T-helper 2 cell treated with Interferon-gamma antibody and Interleukin-4, amounts not matched to agents 5 μg/mL and 100 μg/mL, for 36 hours (primary cell): Measurements from ENCODE around the gene SUSD6.
"Not testable (repeated sequence)": the region's sequence is repeated elsewhere in the genome, so short reads cannot be mapped to it uniquely, and the experiment has no call there.

Experiments used
- DNase-seq: peaks from one replicate; pipeline ENCODE4 v3.0.0; 2021; ENCODE audit warnings: low spot score
- H3K27ac Mint-ChIP-seq: one replicate; pipeline ENCODE4 v1.8.0; 2021; ENCODE audit warnings: mild to moderate bottlenecking, mixed read lengths
- H3K27me3 Mint-ChIP-seq: one replicate; pipeline ENCODE4 v1.8.0; 2021; ENCODE audit warnings: low read depth, mixed read lengths
- H3K36me3 Mint-ChIP-seq: one replicate; pipeline ENCODE4 v1.8.0; 2021; ENCODE audit warnings: low read depth, mixed read lengths
- H3K4me1 Mint-ChIP-seq: one replicate; pipeline ENCODE4 v1.8.0; 2021; ENCODE audit warnings: low read depth, mixed read lengths
- H3K4me3 Mint-ChIP-seq: one replicate; pipeline ENCODE4 v1.8.0; 2022; ENCODE audit warnings: mild to moderate bottlenecking, moderate library complexity, mixed read lengths
- H3K9me3 Mint-ChIP-seq: one replicate; pipeline ENCODE4 v1.8.0; 2021; ENCODE audit warnings: mixed read lengths

The SUSD6 gene

DNA sequence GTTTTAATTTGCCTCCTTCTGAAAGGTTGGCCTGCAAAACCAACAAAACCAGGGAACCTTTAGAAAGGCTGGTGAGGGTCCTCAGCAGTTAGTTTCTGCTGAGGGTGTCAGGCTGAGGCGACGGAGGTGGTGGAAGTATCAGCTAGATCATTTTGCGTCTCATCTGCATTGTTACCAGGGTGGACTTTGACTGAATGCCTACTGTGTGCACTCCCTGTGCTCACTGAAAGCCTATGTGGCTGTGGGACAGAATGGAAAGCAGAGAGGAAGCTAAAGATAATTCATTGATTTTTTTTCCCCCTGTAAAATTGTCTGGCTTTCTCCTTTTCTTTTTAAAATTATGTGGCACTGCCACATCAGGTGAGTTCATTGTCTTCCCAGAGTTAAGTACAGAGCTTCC lies 87.2 kb downstream of the SUSD6 start:
- Mint-ChIP-seq H3K4me1 (peaks cover 80% of the 10 kb centered on the region), H3K4me3 (no peak overlapping the region), H3K9me3 (no peaks in the 10 kb centered on the region), H3K27me3 (no peaks in the 10 kb centered on the region), H3K36me3 (peaks cover 12% of the 10 kb centered on the region), H3K27ac (no peak overlapping the region)
- DNase-seq = no peak

DNA sequence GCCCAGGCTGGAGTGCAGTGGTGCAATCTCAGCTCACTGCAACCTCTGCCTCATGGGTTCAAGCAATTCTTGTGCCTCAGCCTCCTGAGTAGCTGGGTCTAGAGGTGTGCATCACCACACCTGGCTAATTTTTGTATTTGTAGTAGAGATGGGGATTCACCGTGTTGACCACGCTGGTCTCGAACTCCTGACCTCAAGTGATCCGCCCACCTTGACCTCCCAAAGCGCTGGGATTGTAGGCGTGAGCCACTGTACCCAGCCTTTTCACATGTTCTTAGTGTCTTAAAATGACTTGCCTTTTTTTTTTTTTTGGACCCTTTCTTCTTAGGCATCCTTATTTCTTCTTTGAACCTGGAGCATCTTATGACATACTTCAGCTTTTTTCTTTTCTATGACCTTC lies 87.8 kb downstream of the SUSD6 start:
- H3K4me3 Mint-ChIP-seq, DNase-seq, H3K9me3 Mint-ChIP-seq, H3K27me3 Mint-ChIP-seq: not testable (repeated sequence)
- Mint-ChIP-seq H3K27ac (peak overlapping the region; percentile 20), H3K36me3 (peaks cover 14% of the 10 kb centered on the region), H3K4me1 (peaks cover 76% of the 10 kb centered on the region)

DNA sequence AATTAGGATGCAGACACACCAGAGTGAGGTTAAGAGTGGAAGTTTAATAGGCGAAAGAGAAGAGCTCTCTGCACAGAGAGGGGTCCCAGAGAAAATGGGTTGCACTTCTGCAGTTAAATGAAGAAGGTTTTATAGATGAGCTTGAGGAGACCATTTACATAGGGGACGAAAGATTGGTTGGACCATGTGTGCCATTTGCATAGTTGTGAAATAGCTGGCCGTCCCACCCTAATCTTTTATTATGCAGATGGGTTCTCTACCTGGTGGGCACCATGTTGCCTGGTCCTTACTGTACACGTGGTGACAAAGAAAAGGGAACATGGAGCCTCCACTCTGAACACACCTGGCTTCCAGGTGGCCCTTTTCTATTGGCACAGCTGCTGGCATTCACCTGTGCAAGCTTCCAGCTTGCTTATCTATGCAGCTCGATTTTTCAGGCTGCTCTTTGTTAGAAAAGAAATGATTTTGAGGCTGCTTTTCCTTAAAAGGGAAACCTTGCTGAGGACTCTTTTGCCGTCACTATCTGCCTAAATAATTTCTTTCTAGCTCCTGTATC lies 88.4 kb downstream of the SUSD6 start:
- Mint-ChIP-seq H3K36me3 (peaks cover 14% of the 10 kb centered on the region), H3K27ac (no peak overlapping the region), H3K4me3 (no peak overlapping the region), H3K27me3 (no peaks in the 10 kb centered on the region), H3K4me1 (peaks cover 74% of the 10 kb centered on the region), H3K9me3 (no peaks in the 10 kb centered on the region)
- DNase-seq = no peak

DNA sequence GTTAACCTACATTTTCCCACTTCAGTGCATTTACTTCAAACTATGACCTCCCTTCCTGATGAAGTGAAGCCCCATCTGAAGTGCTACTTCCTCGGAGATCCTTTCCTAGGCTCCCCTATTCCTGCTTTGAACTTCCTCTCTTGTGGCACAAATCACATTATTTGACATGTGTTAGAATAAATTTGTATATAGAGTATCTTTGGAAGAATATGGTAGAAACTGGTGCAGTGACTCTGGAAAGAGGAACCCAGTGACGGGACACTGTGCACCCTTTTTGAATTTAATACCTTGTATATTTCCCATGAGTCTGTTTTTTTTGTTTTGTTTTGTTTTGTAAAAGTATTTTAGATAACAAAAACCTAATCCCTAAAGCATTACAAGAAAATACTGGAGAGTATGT lies 89.2 kb downstream of the SUSD6 start:
- no peak overlapping the region for H3K27ac Mint-ChIP-seq
- H3K36me3 Mint-ChIP-seq = peaks cover 19% of the 10 kb centered on the region
- H3K4me1 Mint-ChIP-seq = peaks cover 72% of the 10 kb centered on the region
- no peaks in the 10 kb centered on the region for H3K27me3 Mint-ChIP-seq
- no peak for DNase-seq
- no peak overlapping the region for H3K4me3 Mint-ChIP-seq
- H3K9me3 Mint-ChIP-seq = no peaks in the 10 kb centered on the region

DNA sequence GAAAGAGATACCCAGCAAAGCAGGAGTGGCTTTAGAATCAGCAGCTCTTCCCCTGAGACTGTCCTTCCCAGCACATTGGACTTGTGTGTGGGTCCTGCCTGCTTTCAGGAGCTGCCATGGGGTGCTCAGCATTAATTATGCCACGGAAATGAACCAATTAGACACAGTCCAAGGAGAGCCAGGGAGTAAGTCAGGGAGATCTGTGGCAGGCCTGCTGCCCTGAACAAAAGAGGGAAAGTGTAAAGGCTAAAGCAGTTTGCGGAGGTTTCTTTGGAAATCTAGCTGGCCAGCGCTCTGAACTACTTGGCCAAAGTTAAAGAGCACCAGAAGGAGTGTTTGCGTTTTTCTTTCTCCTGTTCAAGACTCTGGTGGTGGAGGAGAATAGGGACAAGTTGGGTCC lies 89.9 kb downstream of the SUSD6 start:
- H3K4me3 Mint-ChIP-seq = no peak overlapping the region
- H3K9me3 Mint-ChIP-seq = no peaks in the 10 kb centered on the region
- peaks cover 72% of the 10 kb centered on the region for H3K4me1 Mint-ChIP-seq
- peak overlapping the region; percentile 42 for H3K27ac Mint-ChIP-seq
- DNase-seq = no peak
- no peaks in the 10 kb centered on the region for H3K27me3 Mint-ChIP-seq
- H3K36me3 Mint-ChIP-seq = peaks cover 24% of the 10 kb centered on the region

DNA sequence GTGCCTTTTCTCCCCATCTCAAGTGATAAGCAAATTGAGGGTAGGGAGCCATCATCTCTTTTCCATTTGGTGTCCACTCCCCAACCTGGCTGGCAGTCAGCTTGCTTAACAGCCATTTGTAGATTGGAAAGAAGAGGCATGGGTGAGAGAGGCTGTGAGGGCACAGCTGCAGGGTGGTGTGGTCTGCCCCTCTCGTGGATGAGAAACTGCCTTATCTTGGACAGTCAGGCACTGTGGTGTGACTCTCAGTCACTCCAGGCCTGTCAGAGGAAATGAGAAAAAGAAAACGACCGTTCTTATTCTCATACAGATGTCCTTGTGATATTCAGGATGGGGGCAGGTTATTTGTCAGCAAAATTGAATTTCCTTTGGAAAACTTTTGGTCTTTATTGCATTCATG lies 90.5 kb downstream of the SUSD6 start:
- no peaks in the 10 kb centered on the region for H3K9me3 Mint-ChIP-seq
- peak overlapping the region; percentile 29 for H3K27ac Mint-ChIP-seq
- no peak for DNase-seq
- H3K4me1 Mint-ChIP-seq = peaks cover 67% of the 10 kb centered on the region
- H3K36me3 Mint-ChIP-seq = peaks cover 27% of the 10 kb centered on the region
- no peak overlapping the region for H3K4me3 Mint-ChIP-seq
- no peaks in the 10 kb centered on the region for H3K27me3 Mint-ChIP-seq

DNA sequence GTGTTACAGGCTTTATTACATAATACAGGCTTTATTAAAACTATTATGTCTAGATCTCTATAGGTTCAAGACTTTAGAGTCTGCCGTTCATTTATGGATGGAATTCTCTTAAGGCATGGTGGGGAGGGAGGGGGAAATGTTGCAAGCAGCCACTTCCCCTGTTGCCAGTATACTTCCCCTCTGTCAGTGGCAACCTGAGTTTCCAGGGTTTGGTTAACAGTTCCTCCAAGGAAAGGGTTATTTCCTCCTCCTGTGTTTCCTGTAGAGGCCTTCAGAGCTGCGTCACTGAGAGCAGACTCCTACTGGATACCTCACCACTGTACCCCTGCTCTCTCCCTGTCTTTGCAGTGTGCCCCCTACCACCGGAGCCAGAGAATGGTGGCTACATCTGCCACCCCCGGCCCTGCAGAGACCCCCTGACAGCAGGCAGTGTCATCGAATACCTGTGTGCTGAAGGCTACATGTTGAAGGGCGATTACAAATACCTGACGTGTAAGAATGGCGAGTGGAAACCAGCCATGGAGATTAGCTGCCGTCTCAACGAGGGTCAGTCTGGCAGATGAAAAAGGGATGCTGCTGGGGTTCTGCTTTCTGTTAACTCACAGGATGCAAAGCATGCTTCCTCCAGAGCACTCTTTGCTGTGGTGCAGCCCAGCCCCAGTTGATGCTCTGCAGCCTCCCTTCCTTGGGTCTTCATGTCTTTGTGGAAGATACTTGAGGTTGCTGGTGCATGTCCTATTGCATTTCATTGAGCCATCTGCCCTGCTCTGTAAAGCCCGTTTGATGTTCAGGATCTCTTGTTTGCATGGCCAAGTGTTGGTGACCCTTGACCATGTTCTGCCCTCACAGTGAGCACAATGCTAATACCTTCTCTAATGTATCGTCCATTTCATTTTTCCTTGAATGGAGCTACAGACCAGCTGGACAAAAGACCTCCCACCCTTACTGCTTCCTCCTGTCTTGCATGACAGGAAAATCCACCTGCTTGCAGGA lies 91.9 kb downstream of the SUSD6 start:
- DNase-seq = no peak
- Mint-ChIP-seq H3K27me3 (no peaks in the 10 kb centered on the region), H3K9me3 (no peaks in the 10 kb centered on the region), H3K36me3 (peaks cover 35% of the 10 kb centered on the region), H3K27ac (peak overlapping the region; percentile 32), H3K4me3 (peak overlapping the region; percentile 24), H3K4me1 (peaks cover 63% of the 10 kb centered on the region)

DNA sequence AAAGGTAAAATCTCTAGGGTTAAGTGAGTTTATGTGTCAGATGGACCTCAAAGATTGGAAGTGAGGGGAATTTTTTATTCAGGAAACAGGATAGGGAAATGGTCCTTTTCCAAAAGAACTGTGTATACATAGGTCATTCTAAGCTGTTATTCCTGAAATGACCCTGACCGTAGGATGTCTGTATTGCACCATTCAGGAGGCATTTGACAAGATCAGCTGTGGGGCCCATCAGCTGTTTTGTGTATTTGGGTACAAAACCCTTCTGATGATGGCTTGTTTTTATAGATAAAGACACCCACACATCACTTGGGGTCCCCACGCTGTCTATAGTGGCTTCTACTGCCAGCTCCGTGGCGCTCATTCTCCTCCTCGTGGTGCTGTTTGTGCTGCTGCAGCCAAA lies 92.9 kb downstream of the SUSD6 start:
- Mint-ChIP-seq H3K4me1 (peaks cover 60% of the 10 kb centered on the region), H3K36me3 (peaks cover 43% of the 10 kb centered on the region), H3K9me3 (no peaks in the 10 kb centered on the region)

DNA sequence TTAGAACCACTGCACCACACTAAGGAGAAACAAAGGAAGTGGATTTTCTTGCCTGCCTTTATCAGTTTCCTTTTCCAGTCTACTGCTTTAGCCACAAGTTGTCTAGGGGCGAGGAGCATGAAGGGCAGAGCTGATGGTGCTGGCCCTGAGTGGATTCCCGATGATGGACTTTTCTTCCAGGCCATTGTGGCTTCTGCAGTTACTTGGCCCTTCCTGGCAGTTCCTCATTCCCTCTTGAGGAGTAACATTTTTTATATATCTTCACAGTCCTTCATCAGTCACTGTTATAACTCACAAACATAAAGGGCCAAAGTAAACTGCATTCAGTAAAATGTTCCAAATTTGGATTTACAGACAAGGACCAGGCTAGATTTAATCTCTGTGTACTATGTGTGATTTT lies 94.3 kb downstream of the SUSD6 start:
- Mint-ChIP-seq H3K27ac (no peak overlapping the region), H3K36me3 (peaks cover 54% of the 10 kb centered on the region), H3K4me1 (peaks cover 56% of the 10 kb centered on the region), H3K27me3 (no peaks in the 10 kb centered on the region), H3K4me3 (no peak overlapping the region), H3K9me3 (no peaks in the 10 kb centered on the region)
- DNase-seq = no peak

More for the DNA sequence above, 92.9 kb downstream of the SUSD6 start:
- Mint-ChIP-seq H3K4me3 (no peak overlapping the region), H3K27ac (peak overlapping the region; percentile 1), H3K27me3 (no peaks in the 10 kb centered on the region)
- no peak for DNase-seq

DNA sequence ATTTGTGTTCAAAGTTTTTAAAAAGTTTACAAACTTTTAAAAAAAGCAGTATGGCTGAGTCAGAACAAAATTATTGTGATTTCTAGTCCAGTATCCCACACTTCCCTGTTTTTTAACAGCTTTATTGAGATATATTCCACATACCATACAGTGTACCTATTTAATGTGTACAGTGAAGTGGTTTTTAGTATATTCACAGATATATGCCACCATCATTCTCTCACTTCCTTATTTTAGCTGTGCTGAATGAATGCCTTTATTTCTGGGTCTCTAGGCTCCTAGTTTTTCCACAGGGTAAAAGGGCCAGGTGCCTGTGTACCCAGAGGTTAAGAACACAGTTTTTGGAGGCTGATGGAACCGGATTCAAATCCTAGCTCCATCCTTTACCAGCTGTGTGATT lies 96.7 kb downstream of the SUSD6 start:
- peaks cover 48% of the 10 kb centered on the region for H3K4me1 Mint-ChIP-seq
- H3K27ac Mint-ChIP-seq = no peak overlapping the region

DNA sequence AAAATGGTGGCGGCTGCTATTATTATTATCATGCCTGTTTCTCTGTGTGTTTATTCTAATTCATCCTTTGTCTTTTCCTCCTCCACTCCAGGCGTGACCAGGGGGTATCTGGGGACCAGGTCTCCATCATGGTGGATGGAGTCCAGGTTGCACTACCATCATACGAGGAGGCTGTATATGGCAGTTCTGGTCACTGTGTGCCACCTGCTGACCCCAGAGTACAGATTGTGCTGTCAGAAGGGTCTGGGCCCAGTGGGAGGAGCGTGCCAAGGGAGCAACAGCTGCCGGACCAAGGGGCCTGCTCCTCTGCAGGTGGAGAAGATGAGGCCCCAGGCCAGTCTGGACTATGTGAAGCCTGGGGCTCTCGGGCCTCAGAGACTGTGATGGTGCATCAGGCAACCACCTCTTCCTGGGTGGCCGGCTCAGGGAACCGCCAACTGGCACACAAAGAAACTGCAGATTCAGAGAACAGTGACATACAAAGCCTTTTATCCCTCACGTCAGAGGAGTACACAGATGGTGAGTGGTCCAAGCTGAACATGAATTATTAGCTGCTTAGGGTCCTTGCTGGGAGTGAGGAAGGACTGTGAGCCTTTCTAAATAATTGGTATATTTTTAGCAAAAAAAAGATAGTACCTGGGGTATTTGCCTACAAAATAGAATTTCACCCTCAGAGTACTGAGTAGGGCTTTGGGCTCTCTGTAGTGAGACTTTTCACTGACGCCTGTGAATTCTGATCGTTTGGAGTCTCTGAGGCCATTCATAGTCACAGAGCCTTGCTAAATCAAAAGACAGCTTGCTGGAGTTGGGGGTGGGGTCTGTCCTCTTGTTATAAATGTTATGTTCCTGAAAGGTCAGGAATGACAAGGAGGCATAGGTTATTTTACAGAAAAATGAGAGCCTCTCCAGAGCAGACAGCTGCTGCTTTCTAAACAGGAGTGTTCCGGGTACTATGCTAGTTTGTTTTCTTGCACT lies 97.5 kb downstream of the SUSD6 start:
- Mint-ChIP-seq H3K36me3 (peaks cover 65% of the 10 kb centered on the region), H3K9me3 (no peaks in the 10 kb centered on the region), H3K4me3 (no peak overlapping the region), H3K27me3 (no peaks in the 10 kb centered on the region), H3K4me1 (peaks cover 46% of the 10 kb centered on the region), H3K27ac (peak overlapping the region; percentile 24)
- DNase-seq = no peak

More for the DNA sequence above, 96.7 kb downstream of the SUSD6 start:
- no peak for DNase-seq
- Mint-ChIP-seq H3K27me3 (no peaks in the 10 kb centered on the region), H3K4me3 (no peak overlapping the region), H3K36me3 (peaks cover 65% of the 10 kb centered on the region), H3K9me3 (no peaks in the 10 kb centered on the region)

DNA sequence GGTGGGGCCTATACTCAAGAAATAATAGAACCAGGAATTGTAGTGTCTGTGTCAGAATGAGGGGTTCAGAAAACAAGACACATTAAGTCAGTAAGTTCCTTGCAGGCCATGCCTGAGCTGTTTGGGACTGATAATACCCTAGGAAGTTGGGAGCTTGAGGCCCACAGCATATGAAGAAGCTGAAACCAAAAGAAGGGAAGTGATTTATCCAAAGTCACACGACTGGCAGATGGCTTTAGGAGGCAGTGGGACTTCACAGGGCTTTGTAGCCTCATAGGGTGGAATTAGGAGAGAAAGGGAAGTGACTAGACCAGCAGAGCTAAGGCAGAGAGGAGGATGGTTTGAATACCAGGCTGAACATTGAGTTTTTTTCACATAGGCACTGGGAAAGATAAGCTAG lies 99.0 kb downstream of the SUSD6 start:
- peaks cover 50% of the 10 kb centered on the region for H3K4me1 Mint-ChIP-seq
- peak overlapping the region; percentile 38 for H3K27ac Mint-ChIP-seq
- no peaks in the 10 kb centered on the region for H3K27me3 Mint-ChIP-seq
- no peaks in the 10 kb centered on the region for H3K9me3 Mint-ChIP-seq
- no peak for DNase-seq
- H3K4me3 Mint-ChIP-seq = no peak overlapping the region
- H3K36me3 Mint-ChIP-seq = peaks cover 67% of the 10 kb centered on the region

DNA sequence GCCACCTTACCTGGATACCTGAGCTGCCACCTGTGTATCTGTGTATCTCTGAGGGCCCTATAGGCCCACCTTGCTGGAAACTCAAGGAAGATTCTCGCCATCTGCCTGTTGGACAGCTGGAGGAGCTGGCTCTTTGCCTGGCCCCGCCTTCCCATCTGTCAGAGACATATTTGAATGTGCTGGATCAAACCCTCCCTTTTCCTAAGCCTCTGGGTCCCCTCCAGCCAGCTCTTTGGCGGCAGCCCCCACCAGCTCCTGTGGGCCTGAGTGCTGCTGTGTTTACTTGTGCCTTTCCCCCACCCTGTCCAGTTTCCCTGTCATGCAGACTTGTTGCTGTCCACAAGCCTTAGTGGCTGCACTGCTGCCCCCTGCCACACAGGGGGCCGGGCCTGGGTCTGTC lies 99.7 kb downstream of the SUSD6 start:
- DNase-seq = no peak
- H3K4me3 Mint-ChIP-seq = no peak overlapping the region
- H3K4me1 Mint-ChIP-seq = peaks cover 49% of the 10 kb centered on the region
- no peaks in the 10 kb centered on the region for H3K27me3 Mint-ChIP-seq
- peaks cover 63% of the 10 kb centered on the region for H3K36me3 Mint-ChIP-seq
- H3K27ac Mint-ChIP-seq = peak overlapping the region; percentile 75
- H3K9me3 Mint-ChIP-seq = no peaks in the 10 kb centered on the region
